ENCODE measurements around the gene PRKN. TPM values are rescaled to one million over a fixed set of nuclear protein-coding genes. Genes with fewer than 3 reads are reported as not detected.
A peak's percentile ranks its signal among the peaks of the same experiment; 100 is the strongest.

Gene PRKN
- total and polyA plus RNA-seq, 2 experiments from 2014 or later, result 11.7 to 28.1 TPM

GRCh38 chr6:161696801-161697200, 1030.8 kb downstream of the PRKN start:
- Histone ChIP-seq H3K27me3 (no peaks in the 10 kb centered on the region), H3K9me3 (ENCODE audit: low read depth) (no peaks in the 10 kb centered on the region), H3K4me1 (ENCODE audit: low read depth) (no peaks in the 10 kb centered on the region), H3K27ac (no peak overlapping the region), H3K36me3 (no peaks in the 10 kb centered on the region), H3K4me3 (no peak overlapping the region)
- TF ChIP-seq, protein P1, sequence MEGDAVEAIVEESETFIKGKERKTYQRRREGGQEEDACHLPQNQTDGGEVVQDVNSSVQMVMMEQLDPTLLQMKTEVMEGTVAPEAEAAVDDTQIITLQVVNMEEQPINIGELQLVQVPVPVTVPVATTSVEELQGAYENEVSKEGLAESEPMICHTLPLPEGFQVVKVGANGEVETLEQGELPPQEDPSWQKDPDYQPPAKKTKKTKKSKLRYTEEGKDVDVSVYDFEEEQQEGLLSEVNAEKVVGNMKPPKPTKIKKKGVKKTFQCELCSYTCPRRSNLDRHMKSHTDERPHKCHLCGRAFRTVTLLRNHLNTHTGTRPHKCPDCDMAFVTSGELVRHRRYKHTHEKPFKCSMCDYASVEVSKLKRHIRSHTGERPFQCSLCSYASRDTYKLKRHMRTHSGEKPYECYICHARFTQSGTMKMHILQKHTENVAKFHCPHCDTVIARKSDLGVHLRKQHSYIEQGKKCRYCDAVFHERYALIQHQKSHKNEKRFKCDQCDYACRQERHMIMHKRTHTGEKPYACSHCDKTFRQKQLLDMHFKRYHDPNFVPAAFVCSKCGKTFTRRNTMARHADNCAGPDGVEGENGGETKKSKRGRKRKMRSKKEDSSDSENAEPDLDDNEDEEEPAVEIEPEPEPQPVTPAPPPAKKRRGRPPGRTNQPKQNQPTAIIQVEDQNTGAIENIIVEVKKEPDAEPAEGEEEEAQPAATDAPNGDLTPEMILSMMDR (IDR thresholded peaks at IDR 0.05; ENCODE audit: low read depth, low read length), result no peak
- no peak for DNase-seq (ENCODE audit: low read depth in 1 of 2, low spot score in 1 of 2)

- Histone ChIP-seq H3K36me3 (no peaks in the 10 kb centered on the region), H3K4me1 (ENCODE audit: low read depth) (no peaks in the 10 kb centered on the region), H3K27ac (no peak overlapping the region), H3K27me3 (no peaks in the 10 kb centered on the region), H3K4me3 (no peak overlapping the region), H3K9me3 (ENCODE audit: low read depth) (no peaks in the 10 kb centered on the region)
- TF ChIP-seq, protein P1 (IDR thresholded peaks at IDR 0.05; ENCODE audit: low read depth, low read length), result peak; percentile 63
- peak; percentile 15 to 49 for DNase-seq (ENCODE audit: low read depth in 1 of 2, low spot score in 1 of 2)
These were observed 1032.6 kb downstream of the PRKN start for GRCh38 chr6:161694995-161695394.

GRCh38 chr6:161686655-161687054, 1040.9 kb downstream of the PRKN start:
- Histone ChIP-seq H3K4me1 (ENCODE audit: low read depth) (no peaks in the 10 kb centered on the region), H3K9me3 (ENCODE audit: low read depth) (no peaks in the 10 kb centered on the region), H3K4me3 (no peak overlapping the region), H3K27ac (no peak overlapping the region), H3K27me3 (no peaks in the 10 kb centered on the region), H3K36me3 (no peaks in the 10 kb centered on the region)
- TF ChIP-seq, protein P1 (IDR thresholded peaks at IDR 0.05; ENCODE audit: low read depth, low read length), result no peak
- DNase-seq (ENCODE audit: low read depth in 1 of 2, low spot score in 1 of 2), result no peak

DNA sequence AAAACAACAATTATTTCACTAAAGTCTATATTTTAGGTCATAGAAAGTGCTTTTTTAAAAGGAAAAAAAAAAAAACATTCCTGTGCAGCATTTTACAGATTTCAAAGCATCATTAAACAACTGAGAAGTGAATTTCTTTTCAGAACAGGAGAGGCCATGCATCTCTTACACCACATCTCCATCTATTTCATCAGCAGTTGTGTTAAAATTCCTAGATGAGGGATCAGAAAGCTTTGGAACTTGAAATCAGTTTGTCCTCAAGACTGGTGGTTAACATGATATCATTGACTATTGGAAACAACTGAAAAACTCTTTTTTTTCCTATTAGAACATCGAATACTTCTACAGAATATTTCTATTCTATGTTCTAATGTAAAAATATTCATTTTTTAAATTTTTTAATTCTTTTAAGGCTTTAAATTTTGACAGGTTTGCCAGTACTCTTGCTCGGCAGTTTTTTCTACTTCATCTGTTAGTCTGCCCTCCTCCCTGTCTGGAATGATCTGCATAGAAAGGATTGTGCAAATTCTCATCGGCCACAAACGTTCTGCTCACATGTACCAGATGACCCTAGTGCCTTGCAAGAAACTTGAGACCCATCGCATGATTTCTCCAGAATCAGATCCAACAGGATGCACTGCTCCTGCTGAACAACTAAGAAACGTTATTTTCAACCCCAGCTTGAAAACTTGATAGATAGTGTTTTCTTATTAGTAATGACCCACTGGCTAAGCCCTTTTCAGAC, 1042.7 kb downstream of the PRKN start:
- Histone ChIP-seq H3K27me3 (no peaks in the 10 kb centered on the region), H3K4me1 (ENCODE audit: low read depth) (no peaks in the 10 kb centered on the region), H3K36me3 (no peaks in the 10 kb centered on the region), H3K4me3 (no peak overlapping the region), H3K9me3 (ENCODE audit: low read depth) (no peaks in the 10 kb centered on the region), H3K27ac (no peak overlapping the region)
- TF ChIP-seq, protein P1 (IDR thresholded peaks at IDR 0.05; ENCODE audit: low read depth, low read length), result no peak
- no peak for DNase-seq (ENCODE audit: low read depth in 1 of 2, low spot score in 1 of 2)

- no peak for DNase-seq (ENCODE audit: low read depth in 1 of 2, low spot score in 1 of 2)
- no peak overlapping the region for H3K27ac ChIP-seq
- H3K36me3 ChIP-seq, result no peaks in the 10 kb centered on the region
- TF ChIP-seq, protein P1 (IDR thresholded peaks at IDR 0.05; ENCODE audit: low read depth, low read length), result no peak
- no peaks in the 10 kb centered on the region for H3K27me3 ChIP-seq
- no peaks in the 10 kb centered on the region for H3K4me1 ChIP-seq (ENCODE audit: low read depth)
- no peak overlapping the region for H3K4me3 ChIP-seq
- H3K9me3 ChIP-seq (ENCODE audit: low read depth), result no peaks in the 10 kb centered on the region
These were observed 1044.2 kb downstream of the PRKN start for GRCh38 chr6:161683400-161683799.
